AG09319 (cell line): ENCODE results near the gene DCLK2.

Experiments
- DNase-seq: peaks from one replicate; pipeline ENCODE4 v3.0.0-alpha.2; 2010; ENCODE audit warnings: low read depth; ENCODE audit errors: extremely low read depth
- TF ChIP-seq, protein P1 (sequence below): IDR thresholded peaks from 2 replicates; pipeline ENCODE4 v1.5.1; 2011; ENCODE audit warnings: low read depth, mild to moderate bottlenecking, inconsistent platforms, low read length, moderate library complexity

DCLK2 gene

DNA sequence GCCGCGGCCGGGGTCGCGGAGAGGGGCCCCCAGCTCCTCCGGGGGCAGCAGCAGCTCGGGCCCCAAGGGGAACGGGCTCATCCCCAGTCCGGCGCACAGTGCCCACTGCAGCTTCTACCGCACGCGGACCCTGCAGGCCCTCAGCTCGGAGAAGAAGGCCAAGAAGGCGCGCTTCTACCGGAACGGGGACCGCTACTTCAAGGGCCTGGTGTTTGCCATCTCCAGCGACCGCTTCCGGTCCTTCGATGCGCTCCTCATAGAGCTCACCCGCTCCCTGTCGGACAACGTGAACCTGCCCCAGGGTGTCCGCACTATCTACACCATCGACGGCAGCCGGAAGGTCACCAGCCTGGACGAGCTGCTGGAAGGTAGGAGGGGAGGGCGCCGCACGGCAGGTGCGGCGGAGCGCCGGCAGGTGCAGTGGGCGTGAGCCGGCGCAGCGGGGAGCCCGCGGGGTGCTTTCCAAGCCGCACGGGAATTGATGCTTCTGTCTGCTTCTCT lies 886 bp downstream of the DCLK2 start:
- TF ChIP-seq, protein P1, sequence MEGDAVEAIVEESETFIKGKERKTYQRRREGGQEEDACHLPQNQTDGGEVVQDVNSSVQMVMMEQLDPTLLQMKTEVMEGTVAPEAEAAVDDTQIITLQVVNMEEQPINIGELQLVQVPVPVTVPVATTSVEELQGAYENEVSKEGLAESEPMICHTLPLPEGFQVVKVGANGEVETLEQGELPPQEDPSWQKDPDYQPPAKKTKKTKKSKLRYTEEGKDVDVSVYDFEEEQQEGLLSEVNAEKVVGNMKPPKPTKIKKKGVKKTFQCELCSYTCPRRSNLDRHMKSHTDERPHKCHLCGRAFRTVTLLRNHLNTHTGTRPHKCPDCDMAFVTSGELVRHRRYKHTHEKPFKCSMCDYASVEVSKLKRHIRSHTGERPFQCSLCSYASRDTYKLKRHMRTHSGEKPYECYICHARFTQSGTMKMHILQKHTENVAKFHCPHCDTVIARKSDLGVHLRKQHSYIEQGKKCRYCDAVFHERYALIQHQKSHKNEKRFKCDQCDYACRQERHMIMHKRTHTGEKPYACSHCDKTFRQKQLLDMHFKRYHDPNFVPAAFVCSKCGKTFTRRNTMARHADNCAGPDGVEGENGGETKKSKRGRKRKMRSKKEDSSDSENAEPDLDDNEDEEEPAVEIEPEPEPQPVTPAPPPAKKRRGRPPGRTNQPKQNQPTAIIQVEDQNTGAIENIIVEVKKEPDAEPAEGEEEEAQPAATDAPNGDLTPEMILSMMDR, result no peak; the same call in none of the 2 replicates
- no peak for DNase-seq

DNA sequence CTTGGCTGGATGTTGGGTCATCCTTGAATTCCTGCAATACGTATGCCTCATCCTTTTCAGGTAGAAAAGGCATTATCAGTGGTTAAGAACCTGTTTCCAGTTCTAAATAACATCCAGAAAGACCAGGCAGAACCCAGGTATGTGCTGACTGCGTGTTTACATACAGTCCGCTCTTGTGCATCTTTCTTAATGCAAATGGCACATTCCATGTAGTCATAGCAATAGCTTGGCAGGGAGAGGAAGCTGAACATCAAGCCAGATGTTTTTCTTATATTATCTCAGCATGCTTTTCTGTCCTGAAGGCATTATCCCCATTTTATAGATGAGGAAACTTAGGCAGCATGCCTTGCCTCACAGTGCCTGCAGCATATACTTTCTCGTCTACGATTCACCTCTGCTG lies 2.1 kb downstream of the DCLK2 start:
- TF ChIP-seq, protein P1, result no peak
- DNase-seq, result no peak

DNA sequence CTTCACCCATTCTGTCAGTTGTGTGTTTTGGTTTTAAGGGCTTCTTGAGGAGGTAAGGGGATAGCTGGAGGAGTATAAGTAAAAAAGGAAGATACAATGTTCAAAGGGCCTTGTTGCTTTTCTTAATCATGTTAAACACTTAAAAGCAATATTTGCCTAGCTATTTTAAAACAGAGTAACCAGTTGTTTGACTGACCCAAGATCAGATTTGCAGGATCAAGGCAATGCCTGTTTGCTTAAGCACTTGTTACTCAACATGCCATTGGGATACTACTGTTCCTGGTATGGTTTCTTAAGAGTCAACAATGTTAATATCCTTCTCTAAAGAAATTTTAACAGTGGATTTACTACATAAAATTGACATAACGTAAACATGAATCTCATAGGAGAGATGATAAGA lies 2.6 kb downstream of the DCLK2 start:
- no peak for DNase-seq
- TF ChIP-seq, protein P1, result no peak

DNA sequence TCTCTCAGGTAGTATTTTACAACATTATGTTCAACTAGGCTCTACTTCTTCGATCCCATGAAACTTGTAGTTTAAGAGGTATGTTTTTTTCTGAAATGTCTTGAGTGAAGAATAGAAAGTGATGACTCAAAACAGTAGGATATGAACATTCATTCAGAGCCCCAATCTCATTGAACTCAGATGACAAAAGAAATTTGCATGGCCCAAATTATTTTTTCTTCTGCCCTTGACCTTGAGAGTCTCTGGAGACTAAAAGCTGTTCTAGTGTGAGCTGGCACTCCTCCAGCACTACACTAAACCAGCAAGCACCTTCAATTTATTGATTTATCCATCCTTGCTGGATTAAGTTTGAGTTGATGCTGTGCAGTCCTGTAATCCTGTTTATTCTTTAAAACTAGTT lies 4.0 kb downstream of the DCLK2 start:
- DNase-seq, result no peak
- TF ChIP-seq, protein P1, result no peak

DNA sequence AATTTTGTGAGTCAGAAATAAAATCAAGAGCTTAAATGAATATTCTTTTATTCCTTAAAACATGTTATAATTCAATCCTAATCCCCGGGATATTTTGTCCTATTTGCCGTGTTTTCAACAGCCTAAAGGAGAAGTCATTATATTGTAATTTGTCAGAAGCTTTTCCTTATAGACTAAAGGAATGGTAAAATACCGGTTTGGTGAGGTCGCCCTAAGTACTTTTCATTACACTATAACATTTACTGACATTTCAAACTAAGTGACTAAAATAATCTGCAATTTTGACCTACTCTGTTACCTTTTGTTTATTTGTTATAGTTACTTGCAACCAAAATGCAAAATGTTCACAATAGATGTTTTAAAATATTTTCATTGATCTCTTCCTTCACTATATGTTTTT lies 8.8 kb downstream of the DCLK2 start:
- TF ChIP-seq, protein P1, result no peak
- no peak for DNase-seq

DNA sequence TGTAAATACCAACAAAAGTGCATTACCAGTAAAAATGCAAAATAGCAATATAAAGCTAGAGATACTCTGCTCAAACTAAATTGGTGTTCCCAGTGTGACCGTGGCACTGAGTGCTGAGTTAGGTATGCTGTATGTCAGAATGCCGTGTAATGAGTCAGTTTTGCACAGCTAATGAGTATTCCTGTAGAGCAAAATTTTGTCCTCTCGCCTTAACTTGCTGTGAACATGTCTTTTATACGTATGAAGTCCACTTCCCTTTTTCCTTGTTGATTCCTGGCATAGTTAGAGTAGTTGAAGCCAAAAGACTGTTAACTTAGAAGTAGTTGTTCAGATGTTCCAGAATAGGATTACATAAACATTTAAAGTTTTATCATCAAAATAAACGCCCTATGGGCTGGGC lies 11.5 kb downstream of the DCLK2 start:
- DNase-seq, result no peak
- TF ChIP-seq, protein P1, result no peak

DNA sequence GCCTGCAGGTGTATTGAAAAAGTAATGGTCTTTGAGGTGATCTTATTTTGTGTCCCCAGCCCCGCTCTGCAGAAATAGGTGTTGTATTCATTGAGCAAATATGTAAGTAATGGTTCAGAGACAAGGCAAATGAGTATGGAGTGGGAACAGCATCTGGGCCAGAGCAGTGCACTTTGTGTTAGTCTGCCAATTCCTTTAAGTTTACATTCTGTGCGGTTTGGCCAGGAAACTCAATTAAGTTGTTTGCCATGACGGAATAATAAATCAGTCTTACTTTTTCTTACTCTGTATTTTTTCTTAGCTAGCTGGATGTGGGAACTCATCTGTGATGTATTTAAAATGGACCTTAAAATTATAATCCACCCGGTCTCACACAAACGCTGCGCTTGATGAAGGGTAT lies 12.6 kb downstream of the DCLK2 start:
- TF ChIP-seq, protein P1, result no peak
- peak; percentile 72 for DNase-seq
